ENCODE data around the gene DAB2. TPM values are rescaled to one million over a fixed set of nuclear protein-coding genes. Genes with fewer than 3 reads are reported as not detected.

Gene DAB2
- polyA plus RNA-seq, 1 donor from 2014 or later: 0.63 TPM

GRCh38 chr5:39453606-39454005, 28.8 kb upstream of the DAB2 start:
- Histone ChIP-seq H3K36me3 (ENCODE audit: insufficient read depth, low read length) (no peaks in the 10 kb centered on the region), H2AFZ (ENCODE audit: low read depth, low read length) (no peak overlapping the region), H3K9me3 (ENCODE audit: low read length) (no peaks in the 10 kb centered on the region), H3K27me3 (ENCODE audit: insufficient read depth, low read depth, low read length) (no peaks in the 10 kb centered on the region), H3K9ac (ENCODE audit: low read length) (no peak overlapping the region), H3K4me2 (ENCODE audit: low read length) (no peak overlapping the region), H3F3A (ENCODE audit: insufficient read depth, low read length, poor library complexity, severe bottlenecking) (no peaks in the 10 kb centered on the region), H3K9me2 (ENCODE audit: insufficient read depth, low read length) (no peaks in the 10 kb centered on the region), H3K4me3 (ENCODE audit: low read length) (no peak overlapping the region), H3K27ac (ENCODE audit: low read length) (no peak overlapping the region), H3K79me2 (replicated peaks; ENCODE audit: insufficient read depth, low read length) (no peaks in the 10 kb centered on the region), H4K20me1 (ENCODE audit: insufficient read depth) (no peaks in the 10 kb centered on the region)
- TF ChIP-seq POLR2AphosphoS5 (IDR thresholded peaks at IDR 0.05): no peak
- TF ChIP-seq SMC3 (conservative IDR thresholded peaks at IDR 0.05; ENCODE audit: poor library complexity): no peak
- no peak for TF ChIP-seq REST (IDR thresholded peaks at IDR 0.05; ENCODE audit: borderline replicate concordance)
- TF ChIP-seq EZH2 (IDR thresholded peaks at IDR 0.05; ENCODE audit: borderline replicate concordance, insufficient read depth, low read length, poor library complexity, severe bottlenecking): no peak

- TF ChIP-seq RAD21 (conservative IDR thresholded peaks at IDR 0.05) (no peak), EP300 (conservative IDR thresholded peaks at IDR 0.05; ENCODE audit: poor library complexity, severe bottlenecking) (no peak), MXI1 (conservative IDR thresholded peaks at IDR 0.05; ENCODE audit: poor library complexity, severe bottlenecking) (no peak), POLR2AphosphoS5 (IDR thresholded peaks at IDR 0.05) (no peak), CTCF (IDR thresholded peaks at IDR 0.05; ENCODE audit: poor library complexity, severe bottlenecking) (no peak), SMC3 (conservative IDR thresholded peaks at IDR 0.05; ENCODE audit: poor library complexity) (no peak), TAF1 (IDR thresholded peaks at IDR 0.05; ENCODE audit: low read depth) (no peak), EZH2 (IDR thresholded peaks at IDR 0.05; ENCODE audit: borderline replicate concordance, insufficient read depth, low read length, poor library complexity, severe bottlenecking) (no peak), REST (IDR thresholded peaks at IDR 0.05; ENCODE audit: borderline replicate concordance) (no peak)
These were observed 28.1 kb upstream of the DAB2 start for GRCh38 chr5:39452846-39453245.

More at GRCh38 chr5:39452846-39453245, 28.1 kb upstream of the DAB2 start:
- no peak overlapping the region for H3K27ac ChIP-seq (ENCODE audit: low read length)
- H2AFZ ChIP-seq (ENCODE audit: low read depth, low read length): no peak overlapping the region
- no peak overlapping the region for H3K4me3 ChIP-seq (ENCODE audit: low read length)
- no peaks in the 10 kb centered on the region for H3F3A ChIP-seq (ENCODE audit: insufficient read depth, low read length, poor library complexity, severe bottlenecking)
- H3K36me3 ChIP-seq (ENCODE audit: insufficient read depth, low read length): no peaks in the 10 kb centered on the region
- H3K9me2 ChIP-seq (ENCODE audit: insufficient read depth, low read length): no peaks in the 10 kb centered on the region
- H3K79me2 ChIP-seq (replicated peaks; ENCODE audit: insufficient read depth, low read length): no peaks in the 10 kb centered on the region
- H3K27me3 ChIP-seq (ENCODE audit: insufficient read depth, low read depth, low read length): no peaks in the 10 kb centered on the region
- H3K4me2 ChIP-seq (ENCODE audit: low read length): no peak overlapping the region
- H3K9ac ChIP-seq (ENCODE audit: low read length): no peak overlapping the region
- H3K9me3 ChIP-seq (ENCODE audit: low read length): no peaks in the 10 kb centered on the region
- no peaks in the 10 kb centered on the region for H4K20me1 ChIP-seq (ENCODE audit: insufficient read depth)
